MCF 10A (cell line): ENCODE results near the gene ZNF428. TPM values are rescaled to one million over a fixed set of nuclear protein-coding genes. Genes with fewer than 3 reads are reported as not detected.
A peak's percentile ranks its signal among the peaks of the same experiment; 100 is the strongest.
"Not testable (repeated sequence)": the region's sequence is repeated elsewhere in the genome, so short reads cannot be mapped to it uniquely, and the experiment has no call there.

Experiments used
- BruUV-seq: library from RNA; stranded (reverse); fragments of 400-500 nt; replicated peaks from 2 replicates; lab custom pipeline; 2021; lab: Mats Ljungman, UMichigan
- CTCF ChIA-PET: fragments of 300-600 bp; sonication (Branson Sonifier 250); formaldehyde crosslinking; extraction: SDS; loops from one replicate; lab custom pipeline; 2021; ENCODE audit warnings: antibody characterized with exemption, inconsistent platforms; lab: Yijun Ruan, JAX
- POLR2A ChIA-PET: fragments of 300-600, 350-650 bp; sonication (Branson Sonifier 250); formaldehyde crosslinking; extraction: SDS; loops from one replicate; lab custom pipeline; 2020; ENCODE audit warnings: antibody characterized with exemption, inconsistent platforms; lab: Yijun Ruan, JAX
- DNase-seq: peaks from one replicate; pipeline ENCODE4 v3.0.0-alpha.2; 2018; ENCODE audit not compliant: unreplicated experiment
- H3K27ac Mint-ChIP-seq: one replicate; pipeline ENCODE4 v1.8.0; 2022; ENCODE audit warnings: mild to moderate bottlenecking, low read depth, mixed read lengths; ENCODE audit not compliant: unreplicated experiment
- H3K27me3 Mint-ChIP-seq: one replicate; pipeline ENCODE4 v1.8.0; 2022; ENCODE audit warnings: mixed read lengths; ENCODE audit not compliant: insufficient read depth, unreplicated experiment
- H3K36me3 Mint-ChIP-seq: one replicate; pipeline ENCODE4 v1.8.0; 2022; ENCODE audit warnings: mild to moderate bottlenecking, moderate library complexity, mixed read lengths; ENCODE audit not compliant: insufficient read depth, unreplicated experiment
- H3K4me1 Mint-ChIP-seq: one replicate; pipeline ENCODE4 v1.8.0; 2022; ENCODE audit warnings: mixed read lengths; ENCODE audit not compliant: insufficient read depth, unreplicated experiment
- H3K4me3 Mint-ChIP-seq: one replicate; pipeline ENCODE4 v1.8.0; 2022; ENCODE audit warnings: mild to moderate bottlenecking, moderate library complexity, mixed read lengths; ENCODE audit not compliant: unreplicated experiment
- H3K9me3 Mint-ChIP-seq: one replicate; pipeline ENCODE4 v1.8.0; 2022; ENCODE audit warnings: mixed read lengths; ENCODE audit not compliant: unreplicated experiment
- intact Hi-C: fragments of 100-400 bp; cut with micrococcal nuclease; formaldehyde crosslinking; loops from 2 replicates; pipeline ENCODE4 v1.14.1; 2022
- total RNA-seq: library from RNA; stranded (reverse); gene quantifications from 2 replicates; pipeline ENCODE4 v1.2.3, GENCODE V29; 2022
- TF ChIP-seq, protein P1 (sequence below): fragments of 200-600 bp; IDR thresholded peaks from one replicate; pipeline ENCODE4 v1.8.0; 2022; ENCODE audit warnings: antibody characterized with exemption, mild to moderate bottlenecking; ENCODE audit not compliant: unreplicated experiment

ZNF428 gene
- total RNA-seq, 1 experiment from 2014 or later, result 23.3 TPM

DNA sequence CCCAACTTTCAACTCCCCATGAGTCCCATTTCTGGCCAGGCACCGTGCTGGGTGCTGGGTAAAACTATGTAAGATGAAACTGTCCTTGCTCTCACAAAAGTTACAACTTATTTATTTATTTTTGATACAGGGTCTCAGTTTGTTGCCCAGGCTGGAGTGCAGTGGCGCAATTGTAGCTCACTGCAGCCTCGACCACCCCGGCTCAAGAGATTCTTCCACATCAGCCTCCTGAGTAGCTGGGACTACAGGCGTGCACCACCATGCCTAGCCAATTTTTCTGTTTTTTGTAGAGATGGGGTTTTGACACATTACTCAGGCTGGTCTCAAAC is 33.1 kb upstream of the ZNF428 start:
- Mint-ChIP-seq H3K4me1 (no peaks in the 10 kb centered on the region), H3K27ac (no peak overlapping the region), H3K9me3 (no peaks in the 10 kb centered on the region), H3K36me3 (peaks cover 67% of the 10 kb centered on the region), H3K4me3 (no peak overlapping the region), H3K27me3 (no peaks in the 10 kb centered on the region)
- BruUV-seq, result no TSS peak
- intact Hi-C loops, result loop anchor here (1.0 kb wide), 4 partner anchors 56 to 219 kb away; partner anchors contain the start of genes IRGQ and ZNF576
- ChIA-PET POLR2A (interaction anchor here (1.1 kb wide), 1 partner anchor 206 kb away, joined by 5 read pairs; no protein-coding TSS in a partner anchor), CTCF (interaction anchor here (0.6 to 3.1 kb wide), 21 partner anchors 10 to 864 kb away, joined by 3 to 20 read pairs (median 3); partner anchors contain the start of gene ZNF575)
- TF ChIP-seq, protein P1, sequence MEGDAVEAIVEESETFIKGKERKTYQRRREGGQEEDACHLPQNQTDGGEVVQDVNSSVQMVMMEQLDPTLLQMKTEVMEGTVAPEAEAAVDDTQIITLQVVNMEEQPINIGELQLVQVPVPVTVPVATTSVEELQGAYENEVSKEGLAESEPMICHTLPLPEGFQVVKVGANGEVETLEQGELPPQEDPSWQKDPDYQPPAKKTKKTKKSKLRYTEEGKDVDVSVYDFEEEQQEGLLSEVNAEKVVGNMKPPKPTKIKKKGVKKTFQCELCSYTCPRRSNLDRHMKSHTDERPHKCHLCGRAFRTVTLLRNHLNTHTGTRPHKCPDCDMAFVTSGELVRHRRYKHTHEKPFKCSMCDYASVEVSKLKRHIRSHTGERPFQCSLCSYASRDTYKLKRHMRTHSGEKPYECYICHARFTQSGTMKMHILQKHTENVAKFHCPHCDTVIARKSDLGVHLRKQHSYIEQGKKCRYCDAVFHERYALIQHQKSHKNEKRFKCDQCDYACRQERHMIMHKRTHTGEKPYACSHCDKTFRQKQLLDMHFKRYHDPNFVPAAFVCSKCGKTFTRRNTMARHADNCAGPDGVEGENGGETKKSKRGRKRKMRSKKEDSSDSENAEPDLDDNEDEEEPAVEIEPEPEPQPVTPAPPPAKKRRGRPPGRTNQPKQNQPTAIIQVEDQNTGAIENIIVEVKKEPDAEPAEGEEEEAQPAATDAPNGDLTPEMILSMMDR, result no peak
- no peak for DNase-seq

DNA sequence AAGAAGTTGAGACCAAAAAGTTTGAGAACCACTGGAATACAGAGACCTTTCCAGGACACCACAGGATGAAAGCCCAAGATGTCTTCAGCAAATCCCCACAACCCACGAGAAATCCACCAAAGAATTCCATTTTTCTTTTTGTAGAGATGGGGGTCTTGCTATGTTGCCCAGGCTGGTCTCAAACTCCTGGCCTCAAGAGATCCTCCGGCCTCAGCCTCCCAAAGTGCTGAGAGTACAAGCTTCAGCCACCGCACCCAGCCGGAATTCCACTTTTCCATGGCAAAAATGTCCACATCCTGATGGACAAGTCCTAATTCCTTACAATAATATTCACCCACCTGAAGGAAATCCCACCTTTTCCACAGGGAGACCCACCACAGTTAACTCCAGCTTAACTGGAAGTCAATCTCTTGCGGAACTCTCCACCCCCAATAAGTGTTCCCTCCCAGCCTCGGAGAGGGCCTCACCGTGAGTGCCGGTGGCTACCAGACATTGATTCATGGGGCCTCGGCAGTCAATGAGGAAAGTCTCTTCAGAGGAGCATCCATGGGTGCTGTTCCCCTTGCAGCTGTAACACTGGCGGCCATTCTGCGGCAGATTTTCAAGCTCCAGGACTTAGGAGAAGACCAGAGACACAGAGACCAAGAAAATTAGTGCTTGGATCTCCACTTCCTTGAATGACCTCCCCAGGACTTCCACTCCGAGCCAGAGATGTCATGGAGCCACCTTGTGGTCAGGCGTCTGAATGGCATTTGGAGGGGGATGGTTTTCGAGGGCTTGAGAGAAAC is 32.5 kb upstream of the ZNF428 start:
- Mint-ChIP-seq H3K27ac (peak overlapping the region; percentile 42), H3K4me3 (no peak overlapping the region), H3K4me1 (no peaks in the 10 kb centered on the region), H3K9me3 (no peaks in the 10 kb centered on the region), H3K36me3 (peaks cover 67% of the 10 kb centered on the region), H3K27me3 (no peaks in the 10 kb centered on the region)
- intact Hi-C loops, result loop anchor here (1.0 kb wide), 4 partner anchors 56 to 219 kb away; partner anchors contain the start of genes IRGQ and ZNF576
- TF ChIP-seq, protein P1, result peak; percentile 59
- ChIA-PET CTCF (interaction anchor here (0.6 to 3.1 kb wide), 26 partner anchors 10 to 865 kb away, joined by 3 to 20 read pairs (median 3); partner anchors contain the start of gene ZNF575), POLR2A (interaction anchor here (0.6 to 1.1 kb wide), 3 partner anchors 57 to 217 kb away, joined by 3 to 5 read pairs (median 3); no protein-coding TSS in a partner anchor)
- DNase-seq, result peak; percentile 75
- no TSS peak for BruUV-seq

DNA sequence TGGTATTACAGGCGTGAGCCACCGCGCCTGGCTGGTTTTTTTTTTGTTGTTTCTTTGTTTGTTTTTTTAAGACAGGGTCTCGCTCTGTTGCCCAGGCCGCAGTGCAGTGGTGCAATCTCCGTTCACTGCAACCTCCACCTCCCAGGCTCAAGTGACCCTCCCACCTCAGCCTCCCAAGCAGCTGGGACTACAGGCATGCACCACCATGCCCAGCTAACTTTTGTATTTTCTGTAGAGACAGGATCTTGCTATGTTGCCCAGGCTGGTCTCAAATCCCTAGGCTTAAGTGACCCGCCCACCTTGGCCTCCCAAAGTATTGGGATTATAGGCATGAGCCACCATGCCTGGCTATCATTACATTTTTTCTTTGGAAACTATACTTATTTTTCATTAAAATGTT is 30.8 kb upstream of the ZNF428 start:
- H3K27me3 Mint-ChIP-seq, POLR2A ChIA-PET, intact Hi-C loops, DNase-seq, H3K4me3 Mint-ChIP-seq, H3K27ac Mint-ChIP-seq, BruUV-seq, H3K9me3 Mint-ChIP-seq, H3K4me1 Mint-ChIP-seq: not testable (repeated sequence)
- H3K36me3 Mint-ChIP-seq, result peaks cover 62% of the 10 kb centered on the region
- CTCF ChIA-PET, result interaction anchor here (1.2 kb wide), 1 partner anchor 56 kb away, joined by 3 read pairs; no protein-coding TSS in a partner anchor

DNA sequence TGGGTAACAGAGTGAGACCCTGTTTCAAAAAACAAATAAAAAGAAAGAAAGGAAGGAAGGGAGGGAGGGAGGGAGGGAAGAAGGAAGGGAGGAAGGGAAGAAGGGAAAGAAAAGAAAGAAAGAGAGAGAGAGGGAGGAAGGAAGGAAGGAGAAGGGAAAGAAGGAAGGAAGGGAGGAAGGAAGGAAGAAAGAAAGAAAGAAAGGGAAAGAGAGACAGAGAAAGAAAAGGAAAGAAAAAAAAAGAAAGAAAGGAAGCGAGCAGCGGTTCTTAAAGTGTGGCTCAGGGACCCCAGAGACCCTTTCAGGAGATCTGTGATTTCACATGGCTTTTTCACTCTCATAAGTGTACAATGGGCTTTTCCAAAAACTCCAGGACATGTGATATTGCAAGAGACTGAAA is 30.1 kb upstream of the ZNF428 start:
- Mint-ChIP-seq H3K27ac (no peak overlapping the region), H3K9me3 (no peaks in the 10 kb centered on the region), H3K27me3 (no peaks in the 10 kb centered on the region), H3K36me3 (peaks cover 55% of the 10 kb centered on the region), H3K4me1 (no peaks in the 10 kb centered on the region), H3K4me3 (no peak overlapping the region)
- POLR2A ChIA-PET, result no interaction called here
- TF ChIP-seq, protein P1, result no peak
- no TSS peak for BruUV-seq
- intact Hi-C loops, result no loop called here
- CTCF ChIA-PET, result interaction anchor here (0.7 to 1.2 kb wide), 3 partner anchors 94 to 217 kb away, joined by 3 read pairs; no protein-coding TSS in a partner anchor
- no peak for DNase-seq
